WERI-Rb-1 (cell line): ENCODE data around the gene CAMSAP2.

Experiments used
- DNase-seq: peaks from one replicate; pipeline ENCODE4 v3.0.0-alpha.2; 2020
- H3K27ac ChIP-seq: fragments of 250-450 bp; sonication (Bioruptor Pico); 2 replicates; pipeline ENCODE4 v1.5.1; 2020; ENCODE audit warnings: mild to moderate bottlenecking, moderate library complexity
- H3K27me3 ChIP-seq: fragments of 250-450 bp; sonication (Bioruptor Pico); 2 replicates; pipeline ENCODE4 v1.5.1; 2021; ENCODE audit warnings: mild to moderate bottlenecking, low read depth, moderate library complexity; ENCODE audit not compliant: insufficient read depth, severe bottlenecking
- H3K36me3 ChIP-seq: fragments of 250-450 bp; sonication (Bioruptor Pico); 2 replicates; pipeline ENCODE4 v1.5.1; 2020; ENCODE audit warnings: mild to moderate bottlenecking, moderate library complexity
- H3K4me3 ChIP-seq: 2 replicates; pipeline ENCODE4 v1.5.1; 2011; ENCODE audit warnings: low read depth, mild to moderate bottlenecking, control low read depth, low read length
- H3K9me3 ChIP-seq: fragments of 250-450 bp; sonication (Bioruptor Pico); 2 replicates; pipeline ENCODE4 v1.5.1; 2021; ENCODE audit warnings: mild to moderate bottlenecking, moderate library complexity; ENCODE audit not compliant: severe bottlenecking
- CTCF ChIP-seq: IDR thresholded peaks from 2 replicates; pipeline ENCODE4 v1.5.1; 2011; ENCODE audit warnings: low read depth, mild to moderate bottlenecking, control low read depth, inconsistent platforms, low read length

CAMSAP2 gene

GRCh38 chr1:200861937-200862647 is 123.4 kb downstream of the CAMSAP2 start:
- H3K27ac ChIP-seq: no peak overlapping the region
- no peaks in the 10 kb centered on the region for H3K27me3 ChIP-seq
- no peak for DNase-seq
- peaks cover 26% of the 10 kb centered on the region for H3K36me3 ChIP-seq
- no peak for TF ChIP-seq CTCF
- no peak overlapping the region for H3K4me3 ChIP-seq
- no peaks in the 10 kb centered on the region for H3K9me3 ChIP-seq

- Histone ChIP-seq H3K4me3 (no peak overlapping the region), H3K36me3 (peaks cover 18% of the 10 kb centered on the region), H3K9me3 (no peaks in the 10 kb centered on the region), H3K27ac (no peak overlapping the region), H3K27me3 (no peaks in the 10 kb centered on the region)
- no peak for DNase-seq
- TF ChIP-seq CTCF: no peak
Observed at GRCh38 chr1:200862713-200863415, 124.2 kb downstream of the CAMSAP2 start.

- TF ChIP-seq CTCF: no peak
- Histone ChIP-seq H3K27ac (no peak overlapping the region), H3K4me3 (no peak overlapping the region), H3K9me3 (no peaks in the 10 kb centered on the region), H3K36me3 (peaks cover 10% of the 10 kb centered on the region), H3K27me3 (no peaks in the 10 kb centered on the region)
- no peak for DNase-seq
Observed at GRCh38 chr1:200866116-200866515, 127.4 kb downstream of the CAMSAP2 start.

- Histone ChIP-seq H3K27me3 (no peaks in the 10 kb centered on the region), H3K9me3 (no peaks in the 10 kb centered on the region), H3K36me3 (peaks cover 10% of the 10 kb centered on the region), H3K4me3 (no peak overlapping the region), H3K27ac (no peak overlapping the region)
- no peak for DNase-seq
- TF ChIP-seq CTCF: no peak
Observed at GRCh38 chr1:200866521-200866920, 127.8 kb downstream of the CAMSAP2 start.

DNA sequence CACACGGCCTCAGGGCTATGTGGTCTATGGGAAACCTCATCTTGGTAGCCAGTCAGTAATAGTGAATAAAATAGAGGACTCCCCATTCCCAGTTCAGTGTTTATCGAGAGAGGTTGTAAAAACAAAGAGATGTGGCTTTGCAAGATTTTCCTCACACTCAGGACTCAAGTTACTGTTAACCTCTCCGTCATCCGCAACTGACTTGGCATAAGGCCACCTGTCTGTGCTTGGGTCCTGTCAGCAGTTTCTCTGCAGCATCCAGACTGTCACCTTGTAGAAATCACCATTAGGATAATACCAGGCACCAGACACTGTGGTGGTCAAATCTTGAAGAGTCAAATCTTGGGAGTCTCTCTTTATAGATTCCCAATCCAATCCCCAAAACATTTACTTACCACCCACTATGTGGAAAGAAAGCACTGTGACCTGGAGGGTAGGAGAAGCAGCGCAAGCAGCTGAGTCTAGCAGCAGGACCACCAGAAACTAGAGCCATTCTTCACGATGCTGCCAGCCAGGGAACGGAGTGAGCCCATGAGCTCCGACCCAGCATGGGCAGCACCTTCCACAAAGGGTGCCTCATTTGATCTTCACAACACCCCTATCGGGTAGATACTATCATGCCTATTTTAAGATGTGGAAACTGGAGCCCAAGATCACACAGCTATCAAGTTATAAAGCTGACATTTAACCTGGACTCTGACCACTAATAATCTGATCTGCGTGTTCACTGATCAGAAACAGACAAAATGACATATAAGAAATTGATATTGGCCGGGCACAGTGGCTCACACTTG is 128.5 kb downstream of the CAMSAP2 start:
- H3K27me3 ChIP-seq: no peaks in the 10 kb centered on the region
- no peak overlapping the region for H3K4me3 ChIP-seq
- no peak for DNase-seq
- H3K27ac ChIP-seq: no peak overlapping the region
- peaks cover 10% of the 10 kb centered on the region for H3K36me3 ChIP-seq
- no peak for TF ChIP-seq CTCF
- H3K9me3 ChIP-seq: no peaks in the 10 kb centered on the region
